A549 (cell line): Measurements from ENCODE around the gene UBE2E1. TPM values are rescaled to one million over a fixed set of nuclear protein-coding genes. Genes with fewer than 3 reads are reported as not detected.

Experiments
- ATAC-seq, 2 experiments: fragments of 200-7000 bp in 1 of 2; fragments of >200 bp in 1 of 2; cut with Nextera tagmentation in 1 of 2; cut with Tn5 transposase in 1 of 2; 3 replicates each; pipeline versions ENCODE4 v1.8.0 to v1.9.1; 2018 to 2020; ENCODE audit warnings: mild to moderate bottlenecking in 1 of 2, moderate library complexity in 1 of 2
- CTCF ChIA-PET: fragments of 300-600 bp; sonication (Branson Sonifier 250); formaldehyde crosslinking; extraction: SDS; loops from one replicate; lab custom pipeline; 2021; ENCODE audit warnings: antibody characterized with exemption, inconsistent platforms; lab: Yijun Ruan, JAX
- POLR2A ChIA-PET: fragments of 350-600 bp; formaldehyde crosslinking; extraction: SDS; loops from one replicate; lab custom pipeline; 2021; ENCODE audit warnings: antibody characterized with exemption, inconsistent platforms; lab: Yijun Ruan, JAX
- DNase-seq, 2 experiments: peaks; one replicate each; pipeline versions ENCODE4 v3.0.0 to v3.0.0-alpha.2; 2011 to 2016; ENCODE audit warnings: low read depth in 1 of 2, low spot score in 1 of 2
- FAIRE-seq: peaks from 2 replicates; lab custom pipeline; 2011; peaks lifted over from hg19 to GRCh38; lab: Jason Lieb, UNC
- H3K27ac ChIP-seq, 2 experiments: fragments of >200 bp; sonication (Bioruptor Twin); formaldehyde crosslinking; 3 replicates each; pipeline ENCODE4 v1.5.1; 2016 to 2017
- H3K4me1 ChIP-seq: fragments of >200 bp; sonication (Bioruptor Twin); formaldehyde crosslinking; 3 replicates; pipeline ENCODE4 v1.6.1; 2016
- H3K4me2 ChIP-seq: fragments of >200 bp; sonication (Bioruptor Twin); formaldehyde crosslinking; 3 replicates; pipeline ENCODE4 v1.6.1; 2016
- H3K4me3 ChIP-seq: fragments of >200 bp; sonication (Bioruptor Twin); formaldehyde crosslinking; 3 replicates; pipeline ENCODE4 v1.5.1; 2016
- H3K9me3 ChIP-seq: fragments of >200 bp; sonication (Bioruptor Twin); formaldehyde crosslinking; 3 replicates; pipeline ENCODE4 v1.6.1; 2016
- ATOH8 ChIP-seq: fragments of 250-450 bp; sonication (Bioruptor Pico); IDR thresholded peaks from 2 replicates; pipeline ENCODE4 v1.5.0; 2020; ENCODE audit warnings: low read depth, mild to moderate bottlenecking, moderate library complexity
- BCL3 ChIP-seq: fragments of >200 bp; sonication (Bioruptor Twin); formaldehyde crosslinking; IDR thresholded peaks from 3 replicates; pipeline ENCODE4 v1.6.1; 2016
- CTCF ChIP-seq: fragments of >200 bp; sonication (Bioruptor Twin); formaldehyde crosslinking; IDR thresholded peaks from 3 replicates; pipeline ENCODE4 v1.5.1; 2016
- EHMT2 ChIP-seq: fragments of 200-600 bp; sonication (generic); IDR thresholded peaks from 2 replicates; pipeline ENCODE4 v1.6.1; 2016; ENCODE audit warnings: antibody characterized with exemption, low read depth, mild to moderate bottlenecking, moderate library complexity
- GATA3 ChIP-seq: IDR thresholded peaks from 2 replicates; pipeline ENCODE4 v1.6.1; 2012; ENCODE audit warnings: borderline replicate concordance
- HES2 ChIP-seq: fragments of >200 bp; sonication (Bioruptor Twin); formaldehyde crosslinking; IDR thresholded peaks from 2 replicates; pipeline ENCODE4 v1.6.1; 2016
- HOXA7 ChIP-seq: fragments of 250-450 bp; sonication (Bioruptor Pico); IDR thresholded peaks from 2 replicates; pipeline ENCODE4 v1.5.0; 2020; ENCODE audit warnings: mild to moderate bottlenecking, moderate library complexity
- JUNB ChIP-seq: fragments of >200 bp; sonication (Bioruptor Twin); formaldehyde crosslinking; IDR thresholded peaks from 2 replicates; pipeline ENCODE4 v1.6.1; 2016
- KDM5A ChIP-seq: fragments of 200-600 bp; sonication (generic); IDR thresholded peaks from 2 replicates; pipeline ENCODE4 v1.6.1; 2016; ENCODE audit warnings: antibody characterized with exemption, mild to moderate bottlenecking
- MAX ChIP-seq: IDR thresholded peaks from 2 replicates; pipeline ENCODE4 v1.6.1; 2012
- MAZ ChIP-seq: fragments of 150-350 bp; IDR thresholded peaks from 2 replicates; pipeline ENCODE4 v1.6.1; 2014; ENCODE audit warnings: antibody characterized with exemption, low read depth, low read length, borderline replicate concordance
- MYC ChIP-seq: IDR thresholded peaks from 2 replicates; pipeline ENCODE4 v1.6.1; 2012; ENCODE audit warnings: mild to moderate bottlenecking, inconsistent platforms, low read length, improper control_type of control experiment, borderline replicate concordance
- NFE2L2 ChIP-seq: fragments of 150-350 bp; conservative IDR thresholded peaks from 2 replicates; pipeline ENCODE4 v1.6.1; 2014; ENCODE audit warnings: low read length
- NPAS2 ChIP-seq: fragments of 250-450 bp; sonication (Bioruptor Pico); IDR thresholded peaks from 2 replicates; pipeline ENCODE4 v1.8.0; 2022; ENCODE audit warnings: mild to moderate bottlenecking, moderate library complexity, borderline replicate concordance
- PBX3 ChIP-seq: IDR thresholded peaks from 2 replicates; pipeline ENCODE4 v1.6.1; 2012
- POLR2A ChIP-seq: IDR thresholded peaks from 2 replicates; pipeline ENCODE4 v1.6.1; 2012; ENCODE audit warnings: mild to moderate bottlenecking, low read length
- SREBF2 ChIP-seq: fragments of 450-650 bp; IDR thresholded peaks from 2 replicates; pipeline ENCODE4 v1.6.1; 2014; ENCODE audit warnings: mild to moderate bottlenecking, moderate library complexity
- ZC3H11A ChIP-seq: fragments of 450-650 bp; IDR thresholded peaks from 2 replicates; pipeline ENCODE4 v1.6.1; 2014; ENCODE audit warnings: antibody characterized with exemption, mild to moderate bottlenecking
- ZFP36 ChIP-seq: fragments of 450-650 bp; IDR thresholded peaks from 2 replicates; pipeline ENCODE4 v1.6.1; 2014; ENCODE audit warnings: borderline replicate concordance; ENCODE audit not compliant: partially characterized antibody
- ZNF302 ChIP-seq: fragments of 250-450 bp; sonication (Bioruptor Pico); IDR thresholded peaks from 2 replicates; pipeline ENCODE4 v1.9.0; 2021; ENCODE audit warnings: inconsistent platforms, mild to moderate bottlenecking, moderate library complexity
- ZSCAN20 ChIP-seq: fragments of 250-450 bp; sonication (Bioruptor Pico); IDR thresholded peaks from 2 replicates; pipeline ENCODE4 v1.8.0; 2022; ENCODE audit warnings: mild to moderate bottlenecking, moderate library complexity
- WGBS: methylation state at CpG from one replicate; pipeline ENCODE4 v1.1.6; 2017; ENCODE audit errors: missing lambda C conversion rate; 5-methylcytosine and 5-hydroxymethylcytosine counted together
- polyA plus RNA-seq, 4 experiments: library from polyadenylated mRNA; depleted of rRNA in 3 of 4; stranded (reverse); fragments of >200 nt; fragmentation: RNase III in 1 of 4; extraction: RNeasy Plus Mini Kit Qiagen cat#74134 plus additional on column Dnase treatment in 1 of 4; gene quantifications; 2 replicates in 3 of 4; 3 replicates in 1 of 4; pipeline ENCODE4 v1.2.3, GENCODE V29; 2011 to 2017

UBE2E1 gene
- polyA plus RNA-seq, 2 of the 4 experiments (the other 2 are of a cell fraction), result 151 to 198 TPM

- no peak overlapping the region for H3K4me2 ChIP-seq
- ATAC-seq, result no peak
- POLR2A ChIA-PET, result no interaction called here
- FAIRE-seq, result no peak
- CTCF ChIA-PET, result no interaction called here
- H3K4me3 ChIP-seq, result no peak overlapping the region
- TF ChIP-seq GATA3 (no peak), MAZ (no peak), MAX (no peak), JUNB (no peak), BCL3 (no peak)
- no peak for DNase-seq
- H3K9me3 ChIP-seq, result no peaks in the 10 kb centered on the region
- no peaks in the 10 kb centered on the region for H3K4me1 ChIP-seq
- WGBS, result 67% methylated on average over 4 of the region's 4 CpGs
- H3K27ac ChIP-seq, result no peak overlapping the region
These were observed 8.3 kb upstream of the UBE2E1 start for GRCh38 chr3:23797491-23797890.

- Histone ChIP-seq H3K27ac (no peak overlapping the region), H3K9me3 (no peaks in the 10 kb centered on the region), H3K4me2 (no peak overlapping the region), H3K4me1 (no peaks in the 10 kb centered on the region), H3K4me3 (no peak overlapping the region)
- no peak for FAIRE-seq
- no peak for ATAC-seq
- ChIA-PET CTCF (interaction anchor here (0.5 to 0.6 kb wide), 2 partner anchors 754 to 1248 kb away, joined by 3 read pairs; no protein-coding TSS in a partner anchor), POLR2A (no interaction called here)
- WGBS, result 66% methylated on average over 5 of the region's 5 CpGs
- no peak for TF ChIP-seq ATOH8
- no peak for TF ChIP-seq CTCF
- no peak for TF ChIP-seq MYC
- no peak for TF ChIP-seq POLR2A
- TF ChIP-seq HES2, result no peak
- no peak for TF ChIP-seq NPAS2 (CRISPR knock-in tag)
- no peak for TF ChIP-seq ZNF302 (CRISPR knock-in tag)
- TF ChIP-seq MAZ, result no peak
- no peak for TF ChIP-seq HOXA7 (CRISPR knock-in tag)
- TF ChIP-seq NFE2L2, result no peak
- no peak for TF ChIP-seq ZSCAN20 (CRISPR knock-in tag)
- TF ChIP-seq EHMT2, result no peak
- TF ChIP-seq ZC3H11A, result no peak
- TF ChIP-seq ZFP36, result no peak
- no peak for TF ChIP-seq PBX3
- TF ChIP-seq SREBF2, result no peak
- no peak for DNase-seq
These were observed 7.3 kb upstream of the UBE2E1 start for GRCh38 chr3:23798456-23798855.

GRCh38 chr3:23798876-23799275, 6.9 kb upstream of the UBE2E1 start:
- no peak for TF ChIP-seq KDM5A
- TF ChIP-seq ZSCAN20 (CRISPR knock-in tag), result no peak
- TF ChIP-seq GATA3, result no peak
- no peaks in the 10 kb centered on the region for H3K9me3 ChIP-seq
- no peak overlapping the region for H3K4me2 ChIP-seq
- H3K4me3 ChIP-seq, result no peak overlapping the region
- H3K27ac ChIP-seq, result no peak overlapping the region
- ATAC-seq (no peak), DNase-seq (no peak), FAIRE-seq (no peak)
- 72% methylated on average over 3 of the region's 3 CpGs for WGBS
- no peaks in the 10 kb centered on the region for H3K4me1 ChIP-seq
- CTCF ChIA-PET, result interaction anchor here (0.5 to 0.7 kb wide), 2 partner anchors 189 to 754 kb away, joined by 3 read pairs; no protein-coding TSS in a partner anchor
- POLR2A ChIA-PET, result no interaction called here
